Osteoblast (primary cell): ENCODE data around the gene PLEKHN1. TPM values are rescaled to one million over a fixed set of nuclear protein-coding genes. Genes with fewer than 3 reads are reported as not detected.

ENCODE experiments used
- DNase-seq: peaks from one replicate; pipeline ENCODE4 v3.0.0; 2011; ENCODE audit warnings: low spot score, mixed read lengths; ENCODE audit not compliant: insufficient read length; ENCODE audit errors: missing footprints
- H2AFZ ChIP-seq: 2 replicates; pipeline ENCODE4 v1.6.0; 2011; ENCODE audit warnings: mild to moderate bottlenecking, low read length
- H3K27ac ChIP-seq: 2 replicates; pipeline ENCODE4 v1.5.1; 2011; ENCODE audit warnings: mild to moderate bottlenecking, low read depth, low read length, moderate library complexity
- H3K27me3 ChIP-seq: 2 replicates; pipeline ENCODE4 v1.6.0; 2012; ENCODE audit warnings: mild to moderate bottlenecking, control low read depth, inconsistent platforms, low read length, moderate library complexity; ENCODE audit not compliant: insufficient read depth
- H3K36me3 ChIP-seq: 2 replicates; pipeline ENCODE4 v1.5.1; 2011; ENCODE audit warnings: mild to moderate bottlenecking, low read length, control low read depth, moderate library complexity; ENCODE audit not compliant: insufficient read depth
- H3K4me1 ChIP-seq: 2 replicates; pipeline ENCODE4 v1.5.1; 2011; ENCODE audit warnings: mild to moderate bottlenecking, low read length, control low read depth, moderate library complexity; ENCODE audit not compliant: insufficient read depth
- H3K4me2 ChIP-seq: 2 replicates; pipeline ENCODE4 v1.6.0; 2011; ENCODE audit warnings: mild to moderate bottlenecking, low read length; ENCODE audit not compliant: insufficient read depth
- H3K4me3 ChIP-seq: fragments of 200-600 bp; sonication (generic); 3 replicates; pipeline ENCODE4 v1.5.1; 2012; ENCODE audit warnings: mild to moderate bottlenecking, low read length, inconsistent platforms; ENCODE audit not compliant: insufficient read depth
- H3K79me2 ChIP-seq: 2 replicates; pipeline ENCODE4 v1.6.0; 2012; ENCODE audit warnings: mild to moderate bottlenecking, low read length, control low read depth, inconsistent platforms; ENCODE audit not compliant: insufficient read depth
- H3K9me3 ChIP-seq: 2 replicates; pipeline ENCODE4 v1.5.1; 2011; ENCODE audit warnings: low read depth, low read length, control low read depth
- H4K20me1 ChIP-seq: 2 replicates; pipeline ENCODE4 v1.6.0; 2012; ENCODE audit warnings: mild to moderate bottlenecking, low read length, control low read depth; ENCODE audit not compliant: insufficient read depth
- total RNA-seq: library from RNA; depleted of rRNA; stranded (reverse); fragments of >200 nt; gene quantifications from 2 replicates; pipeline ENCODE4 v1.2.3, GENCODE V29; 2012
- TF ChIP-seq, protein P1 (sequence below): IDR thresholded peaks from 2 replicates; pipeline ENCODE4 v1.5.1; 2011; ENCODE audit warnings: mild to moderate bottlenecking, low read depth, low read length, moderate library complexity; ENCODE audit errors: extremely low read depth

The PLEKHN1 gene
- total RNA-seq, 1 donor: 0.36 TPM

GRCh38 chr1:930633-931138 lies 35.6 kb upstream of the PLEKHN1 start:
- H3K36me3 ChIP-seq: peaks cover 3% of the 10 kb centered on the region
- no peak overlapping the region for H3K27ac ChIP-seq
- no peak for DNase-seq
- H3K4me1 ChIP-seq: peaks cover 4% of the 10 kb centered on the region
- no peaks in the 10 kb centered on the region for H3K9me3 ChIP-seq
- H4K20me1 ChIP-seq: peaks cover 46% of the 10 kb centered on the region
- H3K79me2 ChIP-seq: no peaks in the 10 kb centered on the region
- no peak overlapping the region for H2AFZ ChIP-seq
- TF ChIP-seq, protein P1, sequence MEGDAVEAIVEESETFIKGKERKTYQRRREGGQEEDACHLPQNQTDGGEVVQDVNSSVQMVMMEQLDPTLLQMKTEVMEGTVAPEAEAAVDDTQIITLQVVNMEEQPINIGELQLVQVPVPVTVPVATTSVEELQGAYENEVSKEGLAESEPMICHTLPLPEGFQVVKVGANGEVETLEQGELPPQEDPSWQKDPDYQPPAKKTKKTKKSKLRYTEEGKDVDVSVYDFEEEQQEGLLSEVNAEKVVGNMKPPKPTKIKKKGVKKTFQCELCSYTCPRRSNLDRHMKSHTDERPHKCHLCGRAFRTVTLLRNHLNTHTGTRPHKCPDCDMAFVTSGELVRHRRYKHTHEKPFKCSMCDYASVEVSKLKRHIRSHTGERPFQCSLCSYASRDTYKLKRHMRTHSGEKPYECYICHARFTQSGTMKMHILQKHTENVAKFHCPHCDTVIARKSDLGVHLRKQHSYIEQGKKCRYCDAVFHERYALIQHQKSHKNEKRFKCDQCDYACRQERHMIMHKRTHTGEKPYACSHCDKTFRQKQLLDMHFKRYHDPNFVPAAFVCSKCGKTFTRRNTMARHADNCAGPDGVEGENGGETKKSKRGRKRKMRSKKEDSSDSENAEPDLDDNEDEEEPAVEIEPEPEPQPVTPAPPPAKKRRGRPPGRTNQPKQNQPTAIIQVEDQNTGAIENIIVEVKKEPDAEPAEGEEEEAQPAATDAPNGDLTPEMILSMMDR: no peak
- no peak overlapping the region for H3K4me3 ChIP-seq
- H3K27me3 ChIP-seq: no peaks in the 10 kb centered on the region
- H3K4me2 ChIP-seq: no peak overlapping the region

GRCh38 chr1:931380-932172 lies 34.7 kb upstream of the PLEKHN1 start:
- DNase-seq: no peak
- Histone ChIP-seq H2AFZ (no peak overlapping the region), H3K27me3 (no peaks in the 10 kb centered on the region), H3K4me1 (no peaks in the 10 kb centered on the region), H4K20me1 (peaks cover 37% of the 10 kb centered on the region), H3K9me3 (no peaks in the 10 kb centered on the region), H3K79me2 (no peaks in the 10 kb centered on the region), H3K27ac (no peak overlapping the region), H3K4me2 (no peak overlapping the region), H3K4me3 (no peak overlapping the region), H3K36me3 (peaks cover 3% of the 10 kb centered on the region)
- TF ChIP-seq, protein P1: no peak

GRCh38 chr1:932173-932510 lies 34.1 kb upstream of the PLEKHN1 start:
- Histone ChIP-seq H3K4me2 (no peak overlapping the region), H3K36me3 (peaks cover 3% of the 10 kb centered on the region), H3K4me3 (no peak overlapping the region), H3K27ac (no peak overlapping the region), H2AFZ (no peak overlapping the region), H3K27me3 (no peaks in the 10 kb centered on the region), H3K4me1 (no peaks in the 10 kb centered on the region), H4K20me1 (peaks cover 31% of the 10 kb centered on the region), H3K79me2 (no peaks in the 10 kb centered on the region), H3K9me3 (no peaks in the 10 kb centered on the region)
- TF ChIP-seq, protein P1: no peak
- DNase-seq: no peak

DNA sequence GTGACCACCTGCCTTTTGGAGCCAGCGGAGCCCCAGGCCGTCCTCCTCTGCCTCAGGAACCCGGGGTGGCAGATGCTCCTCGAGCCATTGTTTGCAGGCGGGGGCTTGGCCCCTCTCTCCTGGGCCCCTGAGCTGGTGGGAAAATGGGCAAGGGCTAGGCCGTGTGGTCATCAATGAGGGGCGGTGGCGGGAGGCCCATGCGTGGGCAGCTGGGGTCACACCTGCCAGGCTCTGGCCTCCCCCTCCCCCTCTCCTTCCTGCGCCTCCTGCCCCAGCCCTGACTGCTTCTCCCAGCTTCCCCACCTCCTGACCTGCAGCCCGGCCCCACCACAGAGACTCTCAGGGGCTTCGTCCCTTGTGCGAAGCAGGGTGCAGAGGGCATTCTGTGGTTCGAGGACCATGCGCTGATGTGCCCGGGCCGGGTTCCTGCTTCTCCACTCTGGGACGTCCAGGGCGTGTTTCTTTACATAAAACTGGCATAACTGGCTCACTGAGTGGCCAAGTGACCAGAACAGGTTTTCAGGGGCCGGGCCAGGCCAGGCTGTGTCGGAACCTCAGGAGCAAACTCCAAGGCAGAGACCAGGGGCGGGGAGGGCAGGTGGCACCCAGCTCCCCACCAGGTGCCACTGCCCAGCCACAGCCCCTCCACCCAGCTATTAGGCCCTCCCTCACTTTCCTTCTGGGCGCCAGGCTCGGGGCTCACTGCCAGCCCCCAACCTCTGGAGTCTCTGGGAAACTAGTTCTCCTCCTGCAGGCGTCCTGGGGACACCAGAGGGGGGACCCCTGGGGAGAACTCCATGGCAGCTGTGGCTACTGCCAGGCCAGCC lies 33.3 kb upstream of the PLEKHN1 start:
- Histone ChIP-seq H3K27me3 (no peaks in the 10 kb centered on the region), H3K4me1 (peaks cover under 1% of the 10 kb centered on the region), H4K20me1 (peaks cover 24% of the 10 kb centered on the region), H3K79me2 (no peaks in the 10 kb centered on the region), H3K4me3 (no peak overlapping the region), H3K36me3 (peaks cover 3% of the 10 kb centered on the region), H3K27ac (no peak overlapping the region), H3K9me3 (no peaks in the 10 kb centered on the region), H2AFZ (no peak overlapping the region), H3K4me2 (no peak overlapping the region)
- TF ChIP-seq, protein P1: no peak
- DNase-seq: no peak
